ENCODE results near the gene BNC2.
A peak's percentile ranks its signal among the peaks of the same experiment; 100 is the strongest.
"Not testable (repeated sequence)": the region's sequence is repeated elsewhere in the genome, so short reads cannot be mapped to it uniquely, and the experiment has no call there.

The BNC2 gene

GRCh38 chr9:16545639-16546038, 324.8 kb downstream of the BNC2 start:
- DNase-seq (ENCODE audit: low read depth in 2 of 2): no peak

- DNase-seq (ENCODE audit: low read depth in 2 of 2): no peak
Measured at GRCh38 chr9:16544842-16545241, 325.6 kb downstream of the BNC2 start.

GRCh38 chr9:16543686-16544085, 326.8 kb downstream of the BNC2 start:
- DNase-seq (ENCODE audit: low read depth in 2 of 2): no peak

DNA sequence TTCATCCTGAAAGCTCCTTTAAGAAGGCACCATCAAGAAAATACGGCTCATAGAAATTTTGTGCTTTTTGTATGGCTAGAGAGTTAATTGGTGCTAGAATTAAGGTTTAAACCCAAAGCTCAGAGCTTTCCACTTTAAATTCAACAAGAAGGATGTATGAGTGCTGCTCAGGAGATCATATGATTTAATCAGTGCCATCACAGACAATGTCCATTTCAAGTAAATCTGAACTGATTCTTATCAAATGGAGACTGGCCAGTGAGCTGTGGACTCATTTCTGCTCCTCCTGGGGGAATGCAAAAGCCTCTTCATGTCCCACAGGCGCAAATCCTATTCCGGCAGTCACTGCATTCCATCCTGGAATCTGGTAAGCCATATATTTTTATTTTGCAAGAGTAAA, 327.2 kb downstream of the BNC2 start:
- no peak for DNase-seq (ENCODE audit: low read depth in 2 of 2)

DNA sequence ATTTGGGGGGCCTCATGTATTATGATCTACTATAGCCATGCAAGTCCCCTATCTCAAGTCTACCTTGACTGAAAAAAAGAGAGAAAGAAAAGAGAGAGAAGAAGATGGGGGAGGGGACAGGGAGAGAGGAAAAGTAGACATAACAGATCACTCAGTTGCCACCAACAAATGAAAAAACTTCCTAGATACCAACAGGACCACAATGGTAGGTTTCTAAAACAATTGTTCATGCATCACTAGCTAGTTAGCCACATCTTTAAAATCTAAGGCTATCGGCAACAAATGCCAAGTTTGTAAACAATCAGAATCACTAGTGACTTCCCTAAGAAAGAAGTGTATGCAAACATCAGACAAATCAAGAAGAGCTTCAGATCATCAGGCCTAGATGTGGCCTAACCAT, 328.2 kb downstream of the BNC2 start:
- DNase-seq (ENCODE audit: low read depth in 2 of 2): no peak

- peak in 1 of 2 experiments; percentile 45 for DNase-seq (ENCODE audit: low read depth in 2 of 2)
Measured at GRCh38 chr9:16540743-16541613, 329.5 kb downstream of the BNC2 start.

- DNase-seq (ENCODE audit: low read depth in 2 of 2): not testable (repeated sequence)
Measured at GRCh38 chr9:16539626-16540025, 330.8 kb downstream of the BNC2 start.

DNA sequence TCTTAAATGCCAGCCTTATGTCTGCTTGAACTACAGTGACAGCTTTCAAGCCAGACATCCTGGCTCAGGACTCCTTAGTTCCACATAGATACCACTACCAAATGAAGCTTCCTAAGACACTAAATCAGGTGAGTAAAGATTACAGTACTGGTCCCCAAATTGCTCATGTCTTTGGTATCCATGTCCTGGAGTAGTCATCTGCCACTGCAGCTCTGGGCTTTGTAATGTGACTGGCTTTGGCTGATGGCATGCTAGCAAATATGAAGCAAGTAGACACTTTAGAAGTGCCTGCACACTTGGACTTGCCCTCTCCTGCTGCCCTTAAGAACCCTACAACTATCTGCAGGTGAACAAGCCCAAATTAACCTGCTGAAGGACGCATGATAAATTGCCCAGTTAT, 334.9 kb downstream of the BNC2 start:
- no peak for DNase-seq (ENCODE audit: low read depth in 2 of 2)

DNA sequence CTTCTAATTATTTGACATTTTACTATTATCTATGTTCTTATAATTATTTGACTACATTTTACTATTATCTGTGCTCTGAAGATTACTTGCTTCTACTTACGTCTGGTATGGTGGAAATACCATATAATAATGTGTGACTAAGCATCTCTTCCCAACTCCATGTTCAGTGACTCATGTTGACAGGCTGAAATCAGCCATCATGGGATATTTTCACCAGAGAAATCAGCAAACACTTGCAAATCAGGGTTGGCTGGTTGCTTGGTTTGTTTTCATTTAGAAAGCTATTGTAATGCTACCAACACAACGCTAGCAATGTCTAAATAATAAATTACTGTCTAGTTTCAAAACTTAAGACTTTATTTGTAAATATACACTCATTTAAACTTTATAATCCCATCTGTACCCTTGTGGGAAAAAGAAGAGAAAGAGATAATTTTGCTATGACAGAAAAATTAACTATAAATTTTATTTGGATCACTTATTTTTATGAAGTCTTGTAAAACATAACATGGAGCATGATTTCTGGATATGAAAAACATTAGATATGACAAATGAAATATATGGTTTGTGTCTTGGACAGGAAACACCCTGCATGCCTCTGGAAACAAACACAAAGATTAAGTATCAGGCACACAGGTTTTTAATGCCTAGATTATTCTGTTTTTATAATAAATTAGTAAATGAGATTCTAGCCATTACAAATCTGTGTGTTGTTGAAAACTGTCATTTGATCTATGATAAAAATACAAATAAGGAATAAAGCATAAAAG, 337.6 kb downstream of the BNC2 start:
- no peak for DNase-seq (ENCODE audit: low read depth in 2 of 2)

DNA sequence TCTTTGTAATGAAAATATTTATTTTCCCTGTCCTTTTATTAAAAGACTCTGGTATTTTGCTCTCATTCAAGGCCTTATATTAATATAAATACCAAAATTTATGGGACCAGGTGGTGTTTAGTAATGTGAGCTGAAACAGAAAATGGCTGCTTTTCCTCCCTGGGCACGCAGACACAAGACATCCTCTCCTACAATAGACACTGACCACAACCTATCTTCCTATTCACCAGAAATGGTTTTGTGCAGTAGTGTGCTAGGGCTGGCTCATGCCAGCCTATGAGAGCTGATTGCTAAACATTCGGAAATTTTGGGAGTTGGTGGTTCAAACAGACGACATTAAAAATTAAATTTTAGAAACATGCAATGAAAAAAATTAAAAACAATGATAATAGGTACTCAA, 338.2 kb downstream of the BNC2 start:
- no peak for DNase-seq (ENCODE audit: low read depth in 2 of 2)

- no peak for DNase-seq (ENCODE audit: low read depth in 2 of 2)
Measured at GRCh38 chr9:16530669-16531642, 339.5 kb downstream of the BNC2 start.

GRCh38 chr9:16527573-16527972, 342.9 kb downstream of the BNC2 start:
- DNase-seq (ENCODE audit: low read depth in 2 of 2): no peak

GRCh38 chr9:16526380-16526779, 344.1 kb downstream of the BNC2 start:
- DNase-seq (ENCODE audit: low read depth in 2 of 2): no peak

- no peak for DNase-seq (ENCODE audit: low read depth in 2 of 2)
Measured at GRCh38 chr9:16524823-16525222, 345.6 kb downstream of the BNC2 start.

DNA sequence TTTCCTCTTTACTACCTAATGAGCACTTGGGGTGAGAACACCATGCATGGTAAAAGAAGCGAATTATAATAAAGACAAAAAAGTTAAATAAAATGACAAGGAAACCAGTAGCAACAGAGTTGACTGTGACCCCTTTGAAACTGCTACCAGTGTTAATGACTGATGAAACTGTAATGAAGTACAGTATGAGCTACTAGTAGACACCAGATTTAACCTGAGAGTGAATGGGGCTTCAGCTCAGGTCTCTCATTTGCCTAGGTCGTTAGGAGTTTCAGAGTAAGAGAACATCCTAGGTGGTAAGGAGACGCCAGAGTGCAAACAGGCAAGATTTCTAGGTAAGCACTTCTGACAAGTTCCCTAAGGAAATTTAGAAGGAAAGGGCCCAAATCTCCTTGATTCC, 346.4 kb downstream of the BNC2 start:
- DNase-seq (ENCODE audit: low read depth in 2 of 2): no peak

- peak; percentile 95 for DNase-seq (ENCODE audit: low read depth in 2 of 2)
Measured at GRCh38 chr9:16521868-16522411, 348.5 kb downstream of the BNC2 start.

DNA sequence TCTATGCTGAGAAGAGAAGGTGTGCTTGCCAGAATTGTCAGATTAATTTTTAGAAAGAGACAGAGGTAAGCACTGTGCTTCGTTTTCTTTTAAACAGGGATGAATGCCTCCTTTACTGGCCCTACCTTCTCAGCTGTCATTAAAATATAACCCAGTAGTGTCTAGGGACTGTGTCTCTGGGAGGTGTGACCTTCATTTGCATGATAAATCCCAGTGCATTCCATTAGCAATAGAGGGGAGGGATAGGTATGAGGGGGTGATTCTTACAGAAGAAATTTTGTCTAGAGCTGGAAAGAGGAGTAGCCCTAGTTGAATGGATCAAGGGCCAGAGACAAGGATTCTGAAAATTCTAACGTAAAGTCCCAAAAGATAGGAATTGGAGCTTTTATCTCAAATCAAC, 351.5 kb downstream of the BNC2 start:
- no peak for DNase-seq (ENCODE audit: low read depth in 2 of 2)

DNA sequence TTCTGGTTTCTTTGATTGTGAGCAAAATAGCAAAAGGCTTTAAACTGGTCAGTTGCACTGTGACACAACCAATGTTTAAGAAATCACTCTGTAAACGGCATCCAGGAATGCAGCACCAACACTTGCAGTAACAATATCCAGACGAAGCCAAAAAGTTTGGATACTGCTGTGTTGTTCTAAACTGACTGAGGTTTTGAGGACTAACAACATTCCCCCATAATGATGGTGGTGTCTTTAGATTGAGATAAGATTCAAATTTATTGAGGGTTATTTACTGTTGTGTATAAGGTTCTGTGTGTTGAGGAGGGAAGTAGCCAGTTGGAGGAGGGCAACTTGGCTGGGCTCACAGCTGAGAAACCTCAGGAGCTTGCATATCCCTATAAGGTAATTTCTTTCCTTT, 353.6 kb downstream of the BNC2 start:
- DNase-seq (ENCODE audit: low read depth in 2 of 2): peak in 1 of 2 experiments; percentile 56

- DNase-seq (ENCODE audit: low read depth in 2 of 2): peak; percentile 59 to 62
Measured at GRCh38 chr9:16515879-16516301, 354.6 kb downstream of the BNC2 start.

DNA sequence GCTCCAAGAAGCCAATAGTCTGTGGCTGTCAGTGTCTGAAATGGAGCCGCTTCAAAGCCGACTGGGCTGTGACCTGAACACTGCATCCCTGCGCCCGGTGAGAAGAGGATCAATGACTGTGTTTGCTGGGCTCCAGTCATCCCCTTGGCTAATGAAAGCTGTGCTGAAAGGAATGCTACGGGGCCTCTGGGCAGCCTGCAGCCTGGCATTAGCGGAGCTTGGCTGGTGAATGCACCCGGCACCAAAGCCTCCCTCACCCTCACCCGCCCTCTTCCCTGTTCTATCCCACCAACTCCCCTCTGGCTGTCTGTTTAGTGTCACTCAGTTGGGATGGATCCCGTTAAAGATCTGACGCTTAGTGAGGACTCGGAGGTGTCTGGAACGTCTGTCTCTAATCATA, 355.3 kb downstream of the BNC2 start:
- DNase-seq (ENCODE audit: low read depth in 2 of 2): no peak

GRCh38 chr9:16514131-16514530, 356.3 kb downstream of the BNC2 start:
- no peak for DNase-seq (ENCODE audit: low read depth in 2 of 2)

GRCh38 chr9:16512281-16512680, 358.2 kb downstream of the BNC2 start:
- DNase-seq (ENCODE audit: low read depth in 2 of 2): no peak

All from fibroblast of skin of left quadriceps (primary cell).